GM12878 (cell line): ENCODE results near the gene CUL4A.

Experiments used
- BCL3 ChIP-seq: IDR thresholded peaks from 2 replicates; pipeline ENCODE4 v1.6.1; 2011; ENCODE audit warnings: borderline replicate concordance, low read depth, mild to moderate bottlenecking, moderate library complexity, low read length; ENCODE audit not compliant: insufficient read depth, poor library complexity, severe bottlenecking
- CHD4 ChIP-seq: fragments of 200-600 bp; sonication (generic); IDR thresholded peaks from 2 replicates; pipeline ENCODE4 v1.6.1; 2016; ENCODE audit warnings: mild to moderate bottlenecking
- POLR2A ChIP-seq: IDR thresholded peaks from 2 replicates; pipeline ENCODE4 v1.6.1; 2011; ENCODE audit warnings: low read depth, mild to moderate bottlenecking, low read length
- SIN3A ChIP-seq: IDR thresholded peaks from 2 replicates; pipeline ENCODE4 v1.6.1; 2012; ENCODE audit warnings: low read depth, low read length, improper control_type of control experiment
- TCF12 ChIP-seq: IDR thresholded peaks from 2 replicates; pipeline ENCODE4 v1.6.1; 2011; ENCODE audit warnings: low read depth, mild to moderate bottlenecking, low read length
- USF2 ChIP-seq: IDR thresholded peaks from 2 replicates; pipeline ENCODE4 v1.6.1; 2011; ENCODE audit warnings: low read depth, low read length, improper control_type of control experiment, borderline replicate concordance
- TF ChIP-seq, protein P1 (sequence below): fragments of 450-650 bp; IDR thresholded peaks from 2 replicates; pipeline ENCODE4 v1.6.1; 2017; ENCODE audit warnings: low read depth, mild to moderate bottlenecking, moderate library complexity
- TF ChIP-seq, protein P2 (sequence below), 3 experiments: IDR thresholded peaks in 2 of 3; conservative IDR thresholded peaks in 1 of 3; 2 replicates each; pipeline ENCODE4 v1.5.1; 2011; ENCODE audit warnings: low read depth in 3 of 3, low read length in 3 of 3, mild to moderate bottlenecking in 3 of 3, control low read depth in 2 of 3, moderate library complexity in 2 of 3, inconsistent platforms in 1 of 3, mixed read lengths in 1 of 3; ENCODE audit not compliant: control insufficient read depth in 2 of 3, insufficient read depth in 1 of 3; ENCODE audit errors: extremely low read depth in 1 of 3
- TF ChIP-seq, protein P3 (sequence below): IDR thresholded peaks from 2 replicates; pipeline ENCODE4 v1.6.1; 2012; ENCODE audit warnings: low read depth, low read length, improper control_type of control experiment

DNA sequence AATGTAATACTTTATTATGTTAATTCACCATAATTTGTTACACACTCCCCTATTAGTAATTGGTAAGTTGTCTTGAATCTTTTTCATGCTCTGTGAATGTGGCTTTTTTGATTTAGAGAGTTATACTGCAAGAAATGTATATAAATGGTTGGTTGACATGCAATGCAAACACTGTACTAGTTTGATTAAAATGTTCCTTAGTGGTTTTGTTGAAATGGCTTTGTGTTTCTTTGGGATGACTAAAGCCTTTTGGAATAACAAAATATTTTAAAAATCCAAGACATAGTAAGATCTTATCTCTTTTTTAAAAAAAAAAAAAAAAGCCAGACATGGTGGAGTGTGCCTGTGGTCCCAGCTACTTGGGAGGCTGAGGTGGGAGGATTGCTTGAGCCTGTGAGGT lies 98.1 kb downstream of the CUL4A start:
- TF ChIP-seq POLR2A (no peak), SIN3A (no peak), CHD4 (no peak), BCL3 (no peak), USF2 (no peak), TCF12 (no peak)
- TF ChIP-seq, protein P1, sequence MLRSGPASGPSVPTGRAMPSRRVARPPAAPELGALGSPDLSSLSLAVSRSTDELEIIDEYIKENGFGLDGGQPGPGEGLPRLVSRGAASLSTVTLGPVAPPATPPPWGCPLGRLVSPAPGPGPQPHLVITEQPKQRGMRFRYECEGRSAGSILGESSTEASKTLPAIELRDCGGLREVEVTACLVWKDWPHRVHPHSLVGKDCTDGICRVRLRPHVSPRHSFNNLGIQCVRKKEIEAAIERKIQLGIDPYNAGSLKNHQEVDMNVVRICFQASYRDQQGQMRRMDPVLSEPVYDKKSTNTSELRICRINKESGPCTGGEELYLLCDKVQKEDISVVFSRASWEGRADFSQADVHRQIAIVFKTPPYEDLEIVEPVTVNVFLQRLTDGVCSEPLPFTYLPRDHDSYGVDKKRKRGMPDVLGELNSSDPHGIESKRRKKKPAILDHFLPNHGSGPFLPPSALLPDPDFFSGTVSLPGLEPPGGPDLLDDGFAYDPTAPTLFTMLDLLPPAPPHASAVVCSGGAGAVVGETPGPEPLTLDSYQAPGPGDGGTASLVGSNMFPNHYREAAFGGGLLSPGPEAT: no peak
- TF ChIP-seq, protein P2, sequence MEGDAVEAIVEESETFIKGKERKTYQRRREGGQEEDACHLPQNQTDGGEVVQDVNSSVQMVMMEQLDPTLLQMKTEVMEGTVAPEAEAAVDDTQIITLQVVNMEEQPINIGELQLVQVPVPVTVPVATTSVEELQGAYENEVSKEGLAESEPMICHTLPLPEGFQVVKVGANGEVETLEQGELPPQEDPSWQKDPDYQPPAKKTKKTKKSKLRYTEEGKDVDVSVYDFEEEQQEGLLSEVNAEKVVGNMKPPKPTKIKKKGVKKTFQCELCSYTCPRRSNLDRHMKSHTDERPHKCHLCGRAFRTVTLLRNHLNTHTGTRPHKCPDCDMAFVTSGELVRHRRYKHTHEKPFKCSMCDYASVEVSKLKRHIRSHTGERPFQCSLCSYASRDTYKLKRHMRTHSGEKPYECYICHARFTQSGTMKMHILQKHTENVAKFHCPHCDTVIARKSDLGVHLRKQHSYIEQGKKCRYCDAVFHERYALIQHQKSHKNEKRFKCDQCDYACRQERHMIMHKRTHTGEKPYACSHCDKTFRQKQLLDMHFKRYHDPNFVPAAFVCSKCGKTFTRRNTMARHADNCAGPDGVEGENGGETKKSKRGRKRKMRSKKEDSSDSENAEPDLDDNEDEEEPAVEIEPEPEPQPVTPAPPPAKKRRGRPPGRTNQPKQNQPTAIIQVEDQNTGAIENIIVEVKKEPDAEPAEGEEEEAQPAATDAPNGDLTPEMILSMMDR (IDR thresholded peaks at IDR 0.05 in 2 of 3, conservative IDR thresholded peaks at IDR 0.05 in 1 of 3; ENCODE audit: control insufficient read depth in 2 of 3, extremely low read depth in 1 of 3, insufficient read depth in 1 of 3, low read depth in 3 of 3, low read length in 3 of 3): no peak
- TF ChIP-seq, protein P3, sequence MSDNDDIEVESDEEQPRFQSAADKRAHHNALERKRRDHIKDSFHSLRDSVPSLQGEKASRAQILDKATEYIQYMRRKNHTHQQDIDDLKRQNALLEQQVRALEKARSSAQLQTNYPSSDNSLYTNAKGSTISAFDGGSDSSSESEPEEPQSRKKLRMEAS: no peak
